GM21367 (cell line): ENCODE results near the gene MAGIX.

Source experiments
- ATAC-seq: cut with Tn5 transposase; IDR thresholded peaks from one replicate; pipeline ENCODE4 v1.9.1; 2021; ENCODE audit not compliant: unreplicated experiment

MAGIX gene

GRCh38 chrX:49204017-49204416 lies 41.5 kb downstream of the MAGIX start:
- no peak for ATAC-seq

GRCh38 chrX:49204709-49205108 lies 42.2 kb downstream of the MAGIX start:
- ATAC-seq = no peak

- no peak for ATAC-seq
These were observed 42.9 kb downstream of the MAGIX start for GRCh38 chrX:49205443-49205842.

- no peak for ATAC-seq
These were observed 44.0 kb downstream of the MAGIX start for GRCh38 chrX:49206543-49206942.

DNA sequence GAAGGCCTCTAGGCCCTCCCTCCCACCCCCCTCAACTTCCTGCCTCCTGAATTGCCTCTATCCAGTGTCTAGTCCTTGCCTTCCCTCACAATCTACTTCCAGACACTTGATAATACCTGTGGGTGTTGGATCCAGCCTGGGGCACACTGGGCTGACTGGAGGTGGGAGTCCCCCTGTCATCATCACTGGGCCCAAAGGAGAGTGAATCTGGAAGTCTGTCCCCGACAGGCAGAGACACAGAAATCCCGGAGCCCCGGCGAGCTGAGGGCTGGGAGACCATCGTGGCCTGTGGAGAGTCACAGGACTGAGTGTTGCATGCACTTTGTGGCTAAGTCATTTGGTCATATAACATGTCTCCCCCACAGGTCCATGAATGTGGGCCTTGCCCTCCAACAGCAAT lies 45.8 kb downstream of the MAGIX start:
- ATAC-seq = no peak

DNA sequence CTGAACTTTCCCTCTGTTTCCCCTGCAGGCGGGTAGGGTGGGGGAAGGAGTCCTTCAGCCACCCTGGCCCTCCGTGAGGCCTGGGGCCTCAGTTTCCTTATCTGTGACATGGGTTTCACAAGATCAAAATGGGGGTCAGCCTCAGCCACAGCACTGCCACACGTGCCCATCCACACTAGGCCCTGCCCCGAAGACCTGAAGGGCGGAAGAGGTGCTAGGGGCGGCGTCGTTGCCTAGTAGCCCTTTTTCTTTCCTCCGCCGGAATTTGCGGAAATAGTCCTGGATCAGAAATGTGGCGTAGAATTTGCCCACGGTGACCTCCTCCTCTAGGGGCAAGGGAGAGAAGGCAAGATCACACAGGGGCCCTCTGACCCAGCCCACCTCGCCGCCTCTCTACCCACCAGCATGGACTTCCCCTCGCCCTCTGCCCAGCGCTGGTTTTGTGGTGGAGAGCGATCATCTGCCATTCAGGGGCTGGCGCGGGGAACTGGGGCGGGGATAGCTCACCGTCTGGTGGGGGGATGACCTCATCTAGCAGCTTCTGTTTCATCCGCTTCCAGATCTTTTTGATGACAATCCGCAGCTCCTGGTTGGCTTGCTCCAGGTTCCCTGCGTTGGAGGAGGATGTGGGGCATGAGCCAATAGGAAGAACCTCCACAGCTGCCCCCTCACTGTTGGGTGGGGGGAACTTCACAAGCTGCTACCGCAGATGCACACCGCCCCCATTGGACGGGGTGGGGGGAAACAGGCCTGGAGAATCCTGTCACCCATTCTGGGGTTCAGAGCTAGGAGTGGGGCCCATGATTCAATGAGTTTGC lies 47.1 kb downstream of the MAGIX start:
- no peak for ATAC-seq

- ATAC-seq = no peak
These were observed 47.8 kb downstream of the MAGIX start for GRCh38 chrX:49210406-49210805.

DNA sequence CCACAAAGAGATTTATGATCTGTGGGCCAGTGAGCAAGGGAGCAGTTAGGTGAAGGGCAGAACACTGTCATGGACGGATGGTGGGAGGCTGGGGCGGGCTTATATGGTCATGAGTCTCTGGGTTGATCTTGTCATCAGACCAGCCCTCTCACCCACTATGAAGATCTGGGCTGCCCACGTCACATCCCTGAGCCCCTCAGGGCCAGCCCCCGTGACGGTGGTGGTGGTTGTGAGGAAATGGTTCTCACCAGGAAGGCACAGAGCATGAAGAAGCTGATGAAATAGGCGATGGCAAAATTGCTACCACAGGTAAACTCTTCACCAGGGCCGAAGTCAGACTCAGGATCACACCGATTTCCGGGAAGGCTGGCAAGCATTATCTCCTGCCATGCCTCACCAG lies 48.5 kb downstream of the MAGIX start:
- no peak for ATAC-seq

- ATAC-seq = no peak
These were observed 49.7 kb downstream of the MAGIX start for GRCh38 chrX:49212209-49212608.

DNA sequence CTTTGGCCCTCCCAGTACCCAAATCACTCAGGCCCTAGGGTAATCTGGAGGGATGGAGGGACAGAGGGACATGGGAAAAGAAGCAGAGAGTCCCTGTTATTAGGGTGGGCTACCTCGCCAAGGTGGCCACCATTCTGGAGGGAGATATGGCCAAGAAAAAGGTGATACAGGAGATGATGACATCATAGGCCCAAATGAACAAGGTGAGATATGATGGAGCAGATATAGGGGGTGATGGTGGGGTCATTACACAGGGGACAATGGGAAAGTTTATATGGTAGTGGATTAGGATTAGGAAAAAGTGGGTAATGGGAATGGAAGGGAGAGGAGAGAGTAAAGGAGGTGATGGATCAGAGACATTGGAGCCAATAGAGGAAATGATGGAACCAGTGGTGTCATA lies 50.3 kb downstream of the MAGIX start:
- ATAC-seq = no peak

- no peak for ATAC-seq
These were observed 51.9 kb downstream of the MAGIX start for GRCh38 chrX:49214416-49214815.

- ATAC-seq = no peak
These were observed 52.5 kb downstream of the MAGIX start for GRCh38 chrX:49214996-49215526.
